ENCODE results near the gene CRBN. TPM values are rescaled to one million over a fixed set of nuclear protein-coding genes. Genes with fewer than 3 reads are reported as not detected.

Gene CRBN
- total and polyA plus RNA-seq, 2 donors (not counting 3 experiments of a cell fraction or from before 2014, with no cell fraction given): 25.2 to 36.1 TPM

- peak; percentile 49 for DNase-seq (ENCODE audit: low read depth, low spot score)
- Histone ChIP-seq H3K27me3 (ENCODE audit: control insufficient read depth in 2 of 2, insufficient read depth in 2 of 2, low read length in 2 of 2) (no peaks in the 10 kb centered on the region), H3K4me1 (ENCODE audit: control insufficient read depth, extremely low read depth, insufficient read depth, low read length) (peaks cover 20% of the 10 kb centered on the region), H3K9me1 (replicated peaks; ENCODE audit: control insufficient read depth, extremely low read depth, insufficient read depth, low read length) (no peaks in the 10 kb centered on the region), H3K79me2 (ENCODE audit: control insufficient read depth, insufficient read depth, low read length) (peaks cover 12% of the 10 kb centered on the region), H3K9ac (replicated peaks; ENCODE audit: extremely low read depth, insufficient read depth, low read length) (peak overlapping the region; percentile 75), H3K9me3 (replicated peaks; ENCODE audit: control insufficient read depth, insufficient read depth, low read length) (no peaks in the 10 kb centered on the region), H3K36me3 (ENCODE audit: control insufficient read depth in 2 of 2, extremely low read depth in 1 of 2, insufficient read depth in 2 of 2, low read length in 2 of 2) (peaks cover 4 to 5% of the 10 kb centered on the region in 2 experiments), H3K4me3 (replicated peaks in 1 of 3; ENCODE audit: insufficient read depth in 1 of 3, low read depth in 1 of 3, low read length in 3 of 3) (peak overlapping the region in 1 of 3 experiments; percentile 40), H3K4me2 (ENCODE audit: insufficient read depth, low read length) (peak overlapping the region; percentile 88), H2AFZ (ENCODE audit: low read depth, low read length) (no peak overlapping the region), H3K27ac (ENCODE audit: insufficient read depth, low read depth, low read length) (peak overlapping the region; percentile 94), H4K20me1 (replicated peaks; ENCODE audit: control insufficient read depth, extremely low read depth, insufficient read depth, low read length) (no peaks in the 10 kb centered on the region)
- ChIA-PET POLR2A (interaction anchor here (1.3 kb wide), 1 partner anchor 26 kb away, joined by 4 read pairs; no protein-coding TSS in a partner anchor), CTCF (interaction anchor here (0.8 to 2.1 kb wide), 5 partner anchors 13 to 48 kb away, joined by 3 to 5 read pairs (median 3); no protein-coding TSS in a partner anchor)
- intact Hi-C loops (cut with micrococcal nuclease): loop anchor here (1.0 to 10.0 kb wide), 2 partner anchors 46 to 1322 kb away; partner anchors contain the start of genes ITPR1 and TRNT1
- FAIRE-seq: peak; percentile 56
- TF ChIP-seq POLR2AphosphoS5 (IDR thresholded peaks at IDR 0.05; ENCODE audit: insufficient read depth, low read depth, low read length) (no peak), JUN (IDR thresholded peaks at IDR 0.05; ENCODE audit: borderline replicate concordance, insufficient read depth, insufficient read length, low read depth) (no peak), FOS (IDR thresholded peaks at IDR 0.05; ENCODE audit: borderline replicate concordance, insufficient read depth, low read length) (no peak), EZH2 (IDR thresholded peaks at IDR 0.05; ENCODE audit: borderline replicate concordance, low read depth, low read length, severe bottlenecking) (no peak), CTCF (IDR thresholded peaks at IDR 0.05; ENCODE audit: extremely low read depth in 1 of 2, insufficient read depth in 1 of 2, low read depth in 1 of 2, low read length in 2 of 2) (no peak), POLR2A (IDR thresholded peaks at IDR 0.05; ENCODE audit: low read depth, low read length) (no peak), MYC (IDR thresholded peaks at IDR 0.05; ENCODE audit: low read depth, low read length) (no peak), GATA2 (IDR thresholded peaks at IDR 0.05; ENCODE audit: insufficient read depth, insufficient read length, low read depth, low read length) (no peak), MAX (IDR thresholded peaks at IDR 0.05; ENCODE audit: insufficient read depth, insufficient read length) (no peak)
- no TSS peak for BruUV-seq (replicated peaks)
- dilution Hi-C loops (cut with MboI; ENCODE audit: extremely low pct_ligation_motif_present, low sequenced_read_pairs): no loop called here
These were observed 6.9 kb downstream of the CRBN start for GRCh38 chr3:3172627-3173026.
